Activated T-cell treated with anti-CD3 and anti-CD28 coated beads for 48 hours (primary cell): ENCODE data around the gene SF3A1.
"Not testable (repeated sequence)": the region's sequence is repeated elsewhere in the genome, so short reads cannot be mapped to it uniquely, and the experiment has no call there.

Source experiments
- DNase-seq: peaks from one replicate; pipeline ENCODE4 v3.0.0-alpha.2; 2020; ENCODE audit warnings: low read depth

The SF3A1 gene

DNA sequence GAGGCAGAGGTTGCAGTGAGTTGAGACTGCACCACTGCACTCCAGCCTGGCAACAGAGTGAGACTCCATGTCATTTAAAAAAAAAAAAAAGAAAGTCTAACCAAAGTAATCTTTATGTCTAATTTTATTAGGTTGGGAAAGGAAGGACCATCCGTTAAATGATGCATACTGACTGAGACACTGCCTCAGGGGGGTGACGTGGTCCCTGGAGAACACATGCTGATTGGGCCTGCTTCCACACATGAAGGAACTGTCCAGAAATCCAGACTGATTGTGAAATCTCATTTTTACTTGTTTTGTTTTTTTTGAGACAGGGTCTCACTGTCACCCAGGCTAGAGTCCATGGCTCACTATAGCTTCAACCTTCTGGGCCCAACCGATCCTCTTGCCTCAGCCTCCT, 5.5 kb downstream of the SF3A1 start:
- no peak for DNase-seq

DNA sequence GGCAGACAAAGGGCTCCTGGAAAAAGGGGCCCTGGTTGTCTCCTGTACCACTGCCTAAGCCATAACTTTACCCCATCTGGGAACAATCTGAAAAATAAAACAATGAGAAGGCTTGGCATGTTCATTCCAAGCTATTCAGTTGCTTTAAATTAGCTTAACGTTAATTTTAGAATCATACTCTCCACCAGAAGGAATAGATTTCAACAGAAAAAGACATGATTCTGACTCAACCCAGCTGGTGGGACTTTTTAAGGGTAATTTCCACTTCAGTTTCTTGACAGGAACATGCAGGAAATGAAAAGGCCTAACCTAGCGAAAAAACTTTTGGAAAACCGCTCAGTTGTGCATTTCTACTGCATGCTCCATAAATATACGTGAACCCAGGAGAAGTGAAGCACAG, 7.9 kb downstream of the SF3A1 start:
- DNase-seq, result no peak

DNA sequence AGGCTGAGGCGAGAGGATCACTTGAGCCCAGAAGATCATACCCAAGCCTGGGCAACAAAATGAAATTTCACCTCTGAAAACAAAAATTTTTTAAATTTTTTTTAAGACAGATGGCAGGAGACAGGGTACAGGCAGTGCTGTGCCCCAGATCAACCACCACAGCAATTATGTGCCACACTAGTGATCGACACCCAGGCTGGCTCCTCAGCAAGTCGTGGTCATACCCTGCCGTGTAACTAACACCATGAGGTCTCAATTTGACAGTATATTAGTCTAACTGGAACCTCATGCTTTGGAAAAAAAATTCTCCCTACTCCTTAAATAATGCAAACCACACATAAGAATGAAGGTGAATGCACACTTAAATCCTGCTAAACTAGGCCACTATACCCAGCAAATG, 8.3 kb downstream of the SF3A1 start:
- DNase-seq, result no peak

DNA sequence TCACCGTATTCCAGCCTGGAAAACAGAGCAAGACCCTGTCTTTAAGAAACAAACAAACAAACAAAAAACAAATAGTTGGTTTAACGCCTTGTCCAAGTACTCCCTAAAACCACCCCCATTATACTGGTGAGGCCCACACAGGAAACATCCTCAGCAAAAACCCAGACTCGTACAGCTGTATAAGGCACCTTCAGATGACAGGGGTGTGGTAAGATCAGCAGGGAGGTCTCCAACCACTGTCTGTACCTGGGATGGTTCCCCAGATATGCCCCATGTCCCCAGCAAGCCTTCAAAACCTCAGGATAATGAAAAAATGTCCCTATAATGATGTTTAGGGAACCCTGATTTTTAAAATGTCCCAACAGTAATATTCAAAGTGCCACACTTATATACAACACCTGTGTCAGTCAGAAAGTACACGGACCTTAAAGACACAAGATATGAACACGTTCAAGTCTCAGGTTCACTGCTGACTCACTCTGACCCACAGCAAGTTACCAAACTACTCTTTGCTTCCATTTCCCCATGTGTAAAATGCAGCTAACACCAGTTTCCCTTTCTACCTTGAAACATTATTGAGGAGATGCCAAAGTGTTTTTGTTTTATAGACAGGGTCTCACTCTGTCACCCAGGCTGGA, 9.3 kb downstream of the SF3A1 start:
- DNase-seq, result no peak

DNA sequence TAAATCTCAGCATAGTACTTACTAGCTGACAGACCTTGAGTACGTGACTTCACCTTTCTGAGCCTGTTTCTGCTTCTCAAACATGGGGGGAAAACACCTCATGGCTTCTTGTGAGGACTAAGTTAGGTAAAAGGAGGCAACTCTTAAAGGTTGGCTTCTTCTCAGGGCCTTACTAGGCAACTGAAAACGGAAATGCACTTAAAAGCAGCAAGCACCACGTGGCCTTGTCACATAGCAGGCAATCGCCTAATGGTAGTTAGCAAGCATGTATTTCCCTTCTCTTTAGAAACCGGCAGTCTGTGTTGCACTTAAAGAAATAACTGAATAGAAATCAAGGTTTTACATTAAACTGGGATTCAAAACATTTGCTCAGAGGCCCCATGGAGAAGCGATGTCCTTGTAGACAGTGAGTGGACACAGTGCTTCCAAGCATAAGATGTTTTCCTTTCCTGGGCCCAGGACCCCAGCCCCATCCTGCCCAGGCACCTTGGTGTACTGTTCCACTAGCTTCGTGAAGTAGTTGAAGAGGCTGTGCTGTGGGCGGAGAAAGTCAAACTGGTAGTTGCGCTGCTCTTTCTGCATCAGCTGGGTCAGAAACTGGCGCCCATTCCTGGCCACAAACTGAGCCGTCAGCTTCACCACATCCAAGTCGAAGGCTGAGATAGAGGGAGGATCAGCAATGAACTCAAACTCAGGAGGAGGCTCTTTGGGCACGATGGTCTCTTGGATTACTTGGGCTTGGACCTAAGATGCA, 12.1 kb downstream of the SF3A1 start:
- peak; percentile 47 for DNase-seq

DNA sequence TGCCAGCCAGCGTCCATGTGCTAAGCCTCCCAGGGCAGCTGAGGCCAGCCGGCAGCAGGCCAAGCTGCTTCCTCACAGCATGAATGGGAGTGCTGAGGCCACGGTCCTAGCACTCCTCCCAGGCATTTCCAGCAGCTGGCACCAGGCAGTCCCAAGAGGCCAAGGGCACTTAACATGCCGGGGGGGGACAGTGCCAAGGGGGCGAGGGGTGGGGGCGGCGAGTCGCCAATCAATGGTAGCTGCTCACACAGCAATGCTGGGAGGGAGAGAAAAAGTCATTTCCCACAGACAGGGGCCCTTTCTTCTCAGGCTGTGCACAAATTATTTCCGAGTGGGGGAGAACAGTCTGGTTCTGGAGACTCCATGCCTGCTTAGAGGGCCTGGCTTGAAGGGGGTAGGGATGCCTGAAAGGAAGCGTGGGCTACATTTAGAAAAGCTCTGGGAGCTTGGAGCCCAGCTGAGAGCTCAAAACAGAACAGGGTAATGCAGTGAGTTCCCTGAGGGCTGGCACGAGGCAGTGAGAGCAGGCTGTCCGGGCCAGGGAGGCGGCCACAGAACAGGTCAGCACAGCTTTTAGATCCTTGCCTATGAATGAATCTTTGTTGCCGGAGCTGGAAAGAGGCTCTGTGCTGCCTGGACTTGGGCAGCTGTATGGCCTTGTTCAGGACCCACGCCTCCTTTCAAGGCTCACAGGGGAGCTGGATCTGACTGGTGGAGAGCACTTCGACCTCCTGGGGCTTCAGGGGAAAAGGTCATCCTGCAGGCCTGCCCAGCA, 15.6 kb downstream of the SF3A1 start:
- no peak for DNase-seq

DNA sequence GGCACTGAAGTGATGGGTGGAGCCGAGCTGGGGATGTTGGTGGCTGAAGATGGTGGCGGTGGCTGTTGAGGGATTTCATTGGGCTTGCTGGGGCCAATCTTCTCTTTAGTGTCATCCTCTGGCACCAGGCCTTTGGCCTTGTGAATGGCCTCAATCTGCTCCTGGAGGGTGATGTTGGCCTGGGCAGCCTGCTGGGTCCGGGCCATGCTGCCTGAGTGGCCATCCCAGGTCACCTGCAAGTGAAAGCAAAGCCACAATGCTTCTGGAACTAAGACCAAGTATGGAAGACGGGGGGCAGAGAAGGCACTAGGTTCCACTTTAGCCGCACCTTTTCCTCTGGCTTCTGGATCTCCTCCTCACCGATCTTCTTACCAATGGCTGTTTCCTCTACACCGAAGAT, 17.9 kb downstream of the SF3A1 start:
- DNase-seq, result no peak

DNA sequence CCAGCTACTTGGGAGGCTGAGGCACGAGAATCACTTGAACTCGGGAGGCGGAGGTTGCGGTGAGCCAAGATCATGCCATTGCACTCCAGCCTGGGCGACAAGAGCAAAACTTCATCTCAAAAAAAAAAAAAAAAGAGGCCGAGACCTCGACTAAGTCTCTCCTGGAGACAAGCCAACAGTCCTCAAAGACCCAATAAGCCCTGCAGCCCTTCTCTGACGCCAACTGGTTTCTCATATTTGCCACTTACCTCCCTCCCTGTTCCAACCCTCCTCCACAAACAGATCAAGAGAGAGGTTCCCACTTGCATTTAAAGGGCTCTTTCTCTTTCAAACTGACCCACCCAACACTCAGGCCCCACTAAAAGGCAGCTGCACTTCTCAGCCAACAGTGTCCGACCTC, 18.4 kb downstream of the SF3A1 start:
- not testable (repeated sequence) for DNase-seq

DNA sequence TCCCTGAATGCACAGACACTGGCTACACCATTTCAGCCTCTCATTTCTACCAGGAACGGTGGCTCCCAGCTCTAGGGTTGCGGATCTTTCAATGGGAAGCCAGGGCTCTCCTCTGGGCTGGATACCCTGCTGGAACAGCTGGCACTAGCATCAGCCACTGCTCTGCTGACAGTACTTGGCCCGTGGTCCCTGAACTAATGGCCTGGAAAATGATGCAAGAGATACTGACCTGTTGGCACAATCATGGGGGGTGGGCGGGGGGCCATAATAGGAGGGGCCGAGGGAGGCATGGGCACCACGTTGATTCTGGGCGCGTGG, 19.3 kb downstream of the SF3A1 start:
- no peak for DNase-seq

DNA sequence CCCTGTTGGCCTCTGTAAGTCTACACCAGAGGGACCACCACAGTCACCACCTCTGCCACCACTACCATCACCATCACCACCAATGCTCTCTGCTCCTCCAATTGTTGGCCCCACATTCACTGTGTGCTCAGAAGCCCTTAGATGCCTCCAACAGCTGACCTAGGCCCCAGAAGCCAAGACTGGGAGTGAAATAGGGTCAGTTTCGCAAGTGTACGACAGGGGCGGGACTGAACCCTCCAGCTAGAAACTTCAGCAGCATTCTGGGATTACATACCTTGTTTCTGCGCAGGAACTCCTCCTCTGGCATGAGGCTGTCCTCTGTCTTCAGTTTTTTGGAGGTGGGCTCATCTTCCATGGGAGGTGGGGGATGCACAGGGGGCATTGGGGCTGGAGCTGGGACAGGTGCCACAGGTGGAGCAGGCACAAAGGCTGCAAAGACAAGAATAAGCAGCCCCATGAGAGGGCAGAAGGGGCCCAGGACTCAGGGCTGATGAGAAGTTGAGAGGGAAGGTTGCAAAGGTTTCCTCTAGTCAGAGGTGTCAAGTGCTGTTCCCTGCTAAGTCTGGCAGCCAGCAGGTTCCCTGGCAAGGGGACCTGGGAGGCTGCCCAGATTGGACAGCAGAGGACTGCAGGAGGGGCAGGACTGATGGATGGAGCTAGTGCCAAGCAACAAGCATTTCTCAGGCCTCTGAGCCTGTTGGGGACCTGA, 19.8 kb downstream of the SF3A1 start:
- DNase-seq, result no peak

DNA sequence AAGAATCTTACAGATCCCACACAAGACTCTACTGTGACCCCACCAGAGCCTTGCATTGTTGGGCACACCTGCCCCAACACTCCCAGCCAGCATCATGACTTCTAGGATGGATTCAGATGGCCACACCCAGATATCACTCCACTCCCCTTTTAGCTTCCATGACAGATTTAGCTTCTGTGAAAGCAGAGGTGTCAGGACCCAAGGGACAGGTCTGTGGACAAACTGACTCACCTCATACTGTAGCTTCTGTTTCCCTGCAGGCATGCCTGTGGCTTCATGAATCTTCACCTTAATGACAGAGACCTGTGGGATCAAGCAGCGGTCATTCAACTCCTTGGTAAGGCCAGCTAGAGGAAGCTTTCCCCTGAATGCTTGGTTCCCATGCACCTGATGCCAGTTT, 21.5 kb downstream of the SF3A1 start:
- DNase-seq, result no peak

DNA sequence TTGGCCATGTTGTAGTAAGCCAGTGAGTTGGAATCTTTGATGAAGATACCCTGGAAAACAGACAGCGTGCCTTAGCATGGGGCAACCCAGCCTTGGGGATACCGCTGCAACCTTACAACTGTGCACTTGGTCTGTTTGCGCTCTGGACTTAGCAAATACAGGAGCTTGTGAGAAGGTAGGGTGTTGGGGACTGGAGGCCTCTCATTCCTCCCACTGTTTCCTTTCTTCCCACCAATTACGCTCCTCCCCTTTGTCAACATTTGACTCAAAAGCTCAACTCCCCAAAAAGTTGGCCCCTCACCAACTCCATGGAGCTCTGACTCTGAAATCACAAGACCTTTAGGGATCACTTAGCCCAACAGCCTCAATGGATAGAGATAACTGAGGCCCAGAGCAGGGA, 22.0 kb downstream of the SF3A1 start:
- no peak for DNase-seq

DNA sequence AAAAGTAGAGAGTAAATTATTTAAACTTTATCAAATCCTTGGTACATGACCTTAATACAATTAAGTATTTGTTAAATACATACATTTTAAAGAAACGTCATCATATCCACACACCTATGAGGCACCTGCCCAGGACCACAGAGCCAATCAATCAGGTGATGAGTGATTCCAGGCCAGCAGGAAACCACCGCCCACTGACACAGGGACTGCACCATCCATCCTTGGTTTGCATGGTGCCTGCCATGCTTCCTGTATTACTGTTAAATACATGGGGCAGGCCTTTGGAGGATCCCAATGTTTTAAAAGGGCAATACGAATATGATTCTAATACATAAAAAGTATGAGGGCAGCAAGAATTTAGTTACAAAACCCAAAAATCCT, 23.0 kb downstream of the SF3A1 start:
- no peak for DNase-seq

DNA sequence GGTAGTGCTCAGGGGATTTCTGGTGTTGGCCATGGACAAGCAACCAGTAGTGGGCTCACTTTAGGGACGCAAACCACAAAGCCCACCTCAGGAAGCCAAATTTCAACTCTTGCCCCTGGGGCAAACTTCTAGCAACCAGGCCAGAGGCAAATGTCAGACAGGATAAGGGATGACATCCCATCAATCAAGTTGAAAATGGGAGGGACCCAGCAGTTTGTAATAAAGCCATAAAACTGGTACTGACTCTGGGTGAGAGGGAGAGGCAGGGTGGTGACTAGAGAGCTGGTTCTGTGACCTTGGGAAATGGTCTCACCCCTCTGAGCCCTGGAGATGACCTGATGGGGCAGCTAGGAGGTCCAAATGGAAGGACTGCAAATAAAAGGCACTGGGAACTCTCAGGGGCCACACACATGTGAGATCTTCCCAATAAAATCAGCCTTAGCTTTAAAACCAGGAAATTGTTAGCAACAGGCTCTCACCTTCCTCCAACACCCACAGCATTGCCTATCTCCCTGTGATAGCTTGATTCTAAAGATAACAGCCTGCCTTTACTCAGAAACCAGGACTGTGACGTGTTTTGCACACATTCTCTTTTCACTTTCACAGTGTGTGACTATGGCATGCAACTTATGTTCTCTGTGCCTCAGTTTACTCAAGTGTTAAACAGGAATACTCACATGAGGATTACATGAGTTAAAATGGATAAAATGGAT, 23.5 kb downstream of the SF3A1 start:
- DNase-seq, result no peak

DNA sequence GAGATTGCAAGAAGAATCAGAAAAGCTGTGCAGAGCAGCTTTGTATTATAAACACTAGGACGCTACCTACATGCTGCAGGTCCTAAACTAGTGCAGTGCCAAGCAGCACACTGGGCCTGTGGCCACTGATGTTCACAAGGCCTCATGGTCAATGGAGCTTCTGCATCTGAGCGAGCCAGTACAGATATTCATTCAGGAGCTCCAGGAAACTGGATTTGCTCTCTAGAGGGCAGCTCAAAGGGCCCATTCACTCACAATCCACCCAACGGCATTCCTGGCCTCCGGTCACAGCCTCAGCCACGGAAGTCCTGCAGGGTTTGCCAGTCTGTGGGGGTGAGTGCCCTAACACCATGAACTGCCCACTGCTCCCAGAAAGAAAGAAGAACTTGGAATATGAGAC, 24.1 kb downstream of the SF3A1 start:
- DNase-seq, result no peak

DNA sequence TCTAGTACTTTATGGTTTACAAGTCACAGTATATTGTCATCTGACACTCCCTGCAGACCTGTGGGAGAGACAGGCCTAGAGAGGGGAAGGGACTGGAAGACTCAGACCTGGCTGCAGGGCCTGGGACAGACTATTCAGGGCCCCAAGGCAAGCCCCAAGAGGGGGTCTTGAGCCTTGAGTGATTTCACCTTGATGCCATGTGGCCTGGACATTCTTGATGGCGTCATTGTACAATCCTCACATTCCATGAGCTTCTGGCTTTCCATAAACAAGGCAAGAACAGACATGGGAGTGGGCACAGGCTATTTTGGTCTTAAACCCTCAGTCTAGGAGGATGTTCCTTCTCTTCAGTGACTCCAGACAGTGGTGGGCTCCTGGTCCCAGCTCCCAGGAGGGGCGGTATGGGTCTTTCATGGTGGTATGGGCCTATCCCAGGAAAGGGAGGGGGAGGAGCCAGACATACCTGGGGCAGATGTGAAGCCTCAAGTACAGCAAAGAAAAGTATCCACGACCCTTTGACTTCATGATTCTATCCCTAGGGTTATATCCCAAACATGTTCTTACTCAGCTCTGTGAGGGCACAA, 28.1 kb downstream of the SF3A1 start:
- DNase-seq, result no peak

DNA sequence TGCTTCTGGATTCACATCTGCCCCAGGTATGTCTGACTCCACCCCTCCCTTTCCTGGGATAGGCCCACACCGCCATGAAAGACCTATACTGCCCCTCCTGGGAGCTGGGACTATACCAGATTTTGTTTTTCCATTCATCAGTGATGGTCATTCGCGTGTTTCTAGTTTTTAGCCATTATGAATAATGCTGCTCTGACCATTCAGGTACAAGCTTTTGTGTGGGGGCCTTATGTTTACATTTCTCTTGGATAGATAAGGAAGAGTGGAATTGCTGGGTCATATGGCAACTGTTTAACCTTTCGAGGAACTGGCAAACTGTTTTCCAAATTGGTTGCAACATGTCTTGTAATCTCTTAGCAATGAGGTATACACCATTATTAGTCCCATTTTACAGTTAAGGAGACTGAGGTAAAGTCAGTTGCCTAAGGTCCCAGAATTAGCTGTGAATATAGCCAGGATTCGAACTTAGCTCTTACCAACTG, 28.8 kb downstream of the SF3A1 start:
- DNase-seq, result no peak

DNA sequence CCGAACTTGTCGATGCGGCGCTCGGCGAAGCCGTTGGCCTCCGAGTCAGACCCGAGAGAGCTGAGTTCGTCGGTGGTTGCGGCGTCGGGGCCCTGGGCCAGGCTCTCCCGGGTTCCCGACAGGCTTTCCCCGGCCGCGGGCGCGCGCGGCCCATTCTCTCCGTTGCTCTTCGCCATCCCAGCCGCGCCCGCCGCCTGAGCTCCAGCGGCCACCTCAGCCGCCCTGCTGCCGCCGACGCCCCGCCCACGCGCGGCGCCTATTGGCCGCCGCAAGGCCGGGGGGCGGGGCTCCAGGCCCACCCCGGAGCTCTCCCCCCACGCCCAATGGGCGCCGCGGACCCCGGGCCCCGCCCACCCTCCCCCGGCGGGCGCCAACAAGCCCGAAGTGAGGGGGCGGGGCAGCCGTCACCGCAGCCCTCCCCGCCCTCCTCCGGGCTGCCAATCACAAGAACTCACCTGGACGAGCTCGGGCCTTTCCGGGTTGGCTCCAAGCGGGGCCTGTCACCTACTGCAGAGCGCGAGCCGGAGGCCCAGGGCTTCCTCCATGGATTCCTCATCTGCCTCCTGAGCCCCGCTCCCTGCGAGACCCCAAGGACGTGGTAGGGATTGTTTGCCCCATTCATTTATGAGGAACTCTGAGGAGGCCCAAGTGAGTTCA, 29.9 kb downstream of the SF3A1 start, which contains the start of gene TBC1D10A:
Gene TBC1D10A, minus strand, starts transcription at position 236 of the 657 bp plus-strand sequence. Its CDS starts 60 bp downstream, at position 176.
- peak; percentile 94 for DNase-seq

DNA sequence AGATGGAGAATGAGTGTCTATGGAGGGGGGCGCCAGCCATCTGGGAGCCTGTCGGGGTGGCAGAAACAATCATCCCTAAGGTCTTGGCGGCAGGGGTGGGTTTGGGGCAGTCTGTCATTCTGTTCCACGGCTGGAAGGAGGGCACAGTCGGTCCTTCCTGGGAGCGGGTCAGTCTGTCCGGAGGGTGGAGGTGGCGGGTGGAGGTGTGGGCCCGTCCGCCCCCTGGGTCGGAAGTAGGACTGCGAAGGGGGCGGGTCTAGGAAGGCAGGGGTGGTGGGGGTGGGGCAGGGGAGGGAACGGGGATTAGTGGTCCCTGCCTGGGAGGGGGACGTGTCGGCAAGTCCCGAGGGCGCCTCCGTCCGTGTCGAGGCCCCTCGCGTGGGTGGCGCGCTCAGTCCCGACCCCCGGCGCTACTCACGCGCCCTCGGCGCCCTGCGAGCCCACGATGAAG, 30.4 kb downstream of the SF3A1 start:
- DNase-seq, result peak; percentile 27

DNA sequence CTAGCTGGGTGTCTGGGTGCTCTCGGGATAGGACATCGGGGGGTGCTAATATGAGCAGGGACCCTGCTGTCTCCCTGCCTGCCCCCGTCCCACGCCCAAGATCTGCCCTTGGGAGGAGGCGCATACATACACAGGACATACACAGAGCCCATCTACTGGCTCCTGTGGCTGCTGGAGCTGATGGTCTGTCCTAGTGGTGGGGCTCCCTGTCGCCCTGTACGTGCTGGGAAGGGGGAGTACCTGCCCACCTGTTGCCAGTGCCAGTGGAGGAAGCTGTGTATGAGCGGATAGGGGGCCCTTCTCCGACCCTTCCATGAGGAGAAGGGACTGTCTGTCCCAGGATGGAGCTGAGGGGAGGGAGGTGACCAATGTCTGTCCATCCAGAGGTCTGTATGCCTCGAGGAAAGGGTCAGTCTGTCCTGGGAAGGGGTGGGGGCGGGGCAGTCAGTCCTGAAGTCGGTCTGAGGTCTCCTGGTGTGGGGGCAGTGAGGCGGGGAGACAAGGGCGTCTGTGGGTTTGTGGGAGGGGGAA, 30.9 kb downstream of the SF3A1 start:
- no peak for DNase-seq
